ENCODE measurements around the gene ADAMTSL3.

DNA sequence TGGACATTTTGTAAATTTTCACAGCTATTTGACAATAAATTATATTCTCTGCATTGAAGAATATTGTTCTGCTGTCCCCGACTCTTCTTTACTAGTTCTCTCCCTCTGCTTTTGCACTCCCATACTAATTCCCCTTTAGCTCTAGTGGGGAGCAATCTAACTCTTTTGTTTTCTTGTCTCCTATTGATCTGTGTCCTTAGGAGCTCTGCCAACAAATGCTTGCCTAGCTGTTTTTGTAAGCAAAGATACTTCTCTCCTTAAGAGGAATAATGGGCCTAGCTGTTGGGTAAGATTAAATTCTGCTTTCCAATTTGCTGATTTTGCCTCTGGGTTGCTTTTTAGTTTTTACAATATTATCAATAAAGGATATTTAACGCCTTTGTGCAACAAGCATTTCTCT lies 17.7 kb downstream of the ADAMTSL3 start:
- no peak for TF ChIP-seq CTCF (IDR thresholded peaks at IDR 0.05)
- TF ChIP-seq POLR2A (IDR thresholded peaks at IDR 0.05) = no peak

Data from lower leg skin (tissue), 3 donors.